HK-2 (cell line): ENCODE results near the gene TFAP2A.
A peak's percentile ranks its signal among the peaks of the same experiment; 100 is the strongest.

Experiments used
- DNase-seq: peaks from one replicate; pipeline ENCODE4 v3.0.0-alpha.2; 2018; ENCODE audit not compliant: unreplicated experiment

The TFAP2A gene

DNA sequence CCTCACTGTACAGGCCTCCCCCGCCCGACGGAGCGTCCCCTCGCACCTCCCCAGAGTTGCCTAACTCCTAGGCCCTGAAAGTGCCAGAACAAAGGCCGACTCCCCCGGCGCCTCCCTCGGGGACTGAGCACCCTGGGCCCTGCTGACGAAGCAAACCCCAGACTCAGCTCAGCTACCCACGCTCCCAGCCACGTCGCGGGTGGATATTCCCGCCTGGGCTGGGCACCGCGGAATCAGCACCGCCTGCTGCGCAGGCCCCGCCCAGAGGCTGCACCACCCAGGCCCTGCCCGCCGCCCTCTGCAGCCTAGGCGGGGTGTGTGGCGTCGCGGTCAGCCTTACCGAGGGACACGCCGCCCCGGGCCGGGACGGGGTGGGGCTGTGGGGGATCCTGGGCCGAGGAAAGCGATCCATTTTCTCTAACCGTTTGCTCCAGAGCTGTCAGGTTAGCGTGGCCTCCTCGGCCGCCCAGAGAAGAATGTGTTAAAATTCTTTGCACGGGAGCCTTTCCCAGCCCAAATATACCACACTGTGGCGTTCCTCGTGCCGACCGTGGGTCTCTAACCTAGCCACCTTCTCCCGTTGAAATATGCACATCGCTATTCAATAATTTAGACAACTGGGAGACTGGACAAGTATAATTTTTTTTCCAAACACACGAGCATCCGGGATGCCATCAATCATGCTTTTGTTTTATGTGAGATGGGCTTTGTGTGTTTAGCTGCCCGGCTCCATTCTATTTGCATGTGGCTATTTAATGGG is 31.4 kb downstream of the TFAP2A start:
- peak; percentile 82 for DNase-seq

DNA sequence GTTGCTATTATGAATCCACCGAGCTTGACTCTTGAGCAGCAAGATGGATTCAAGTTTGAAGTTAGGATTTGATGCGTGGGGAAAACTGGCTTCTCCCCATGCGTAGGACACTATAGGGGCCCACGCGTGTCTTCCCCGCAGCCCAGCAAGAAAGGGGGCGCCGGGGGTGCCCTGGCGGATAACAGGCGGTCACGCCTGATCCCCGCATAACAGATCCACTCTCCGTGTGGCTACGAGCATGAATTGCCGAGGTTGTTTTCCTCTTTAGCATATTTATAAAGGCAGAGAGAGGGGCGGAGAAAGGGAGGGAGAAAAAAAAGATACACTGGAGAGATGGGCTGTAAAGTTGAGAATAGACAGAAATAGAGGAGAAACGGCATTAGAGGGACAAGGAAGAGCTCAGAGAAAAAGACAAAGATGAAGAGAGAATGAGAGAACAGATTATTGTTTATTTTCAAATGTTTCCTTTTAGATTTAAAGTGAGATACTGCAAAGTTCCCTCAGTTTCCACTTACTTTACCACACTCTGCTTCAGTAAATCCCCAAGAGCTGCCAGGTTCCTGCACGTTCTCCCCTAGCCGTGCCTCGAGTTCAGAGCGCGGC is 32.0 kb downstream of the TFAP2A start:
- no peak for DNase-seq

DNA sequence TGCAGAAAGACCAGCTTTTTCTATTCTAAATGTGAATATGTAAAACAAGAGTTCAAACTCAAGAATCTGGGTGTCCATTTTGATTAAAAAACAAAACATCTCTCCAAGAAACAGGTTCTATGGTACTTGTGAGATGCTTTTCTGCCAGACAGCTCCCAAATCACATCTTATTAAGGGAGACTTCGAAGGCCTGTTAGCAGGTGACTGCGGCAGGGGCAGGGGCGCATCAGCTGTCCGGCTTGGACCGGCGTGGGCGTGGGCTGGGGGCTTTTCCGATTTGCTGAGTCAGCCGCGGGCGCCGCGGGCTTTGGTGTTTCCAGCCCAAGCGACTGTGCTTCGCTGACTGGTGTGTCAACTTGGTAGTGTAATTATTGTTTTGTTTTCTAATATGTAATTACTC is 32.6 kb downstream of the TFAP2A start:
- DNase-seq, result no peak

DNA sequence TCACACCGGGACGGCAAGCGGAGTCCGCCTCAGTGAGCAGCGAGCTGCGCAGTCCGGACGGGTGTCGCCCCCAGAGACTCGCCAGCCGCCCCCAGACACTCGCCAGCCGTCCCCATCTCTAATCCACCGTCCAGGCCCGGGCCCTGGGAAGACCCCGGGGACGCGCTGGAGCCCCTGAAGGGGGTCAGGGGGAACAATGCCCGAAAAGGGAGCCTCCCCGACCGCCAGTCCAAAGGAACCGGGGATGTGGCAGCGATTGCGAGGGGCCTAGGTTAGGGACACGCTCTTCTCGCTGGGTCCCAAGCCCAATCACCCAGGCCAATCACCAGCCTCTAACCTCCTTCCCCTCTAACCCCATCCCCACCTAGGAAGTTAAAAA is 33.1 kb downstream of the TFAP2A start:
- DNase-seq, result no peak

DNA sequence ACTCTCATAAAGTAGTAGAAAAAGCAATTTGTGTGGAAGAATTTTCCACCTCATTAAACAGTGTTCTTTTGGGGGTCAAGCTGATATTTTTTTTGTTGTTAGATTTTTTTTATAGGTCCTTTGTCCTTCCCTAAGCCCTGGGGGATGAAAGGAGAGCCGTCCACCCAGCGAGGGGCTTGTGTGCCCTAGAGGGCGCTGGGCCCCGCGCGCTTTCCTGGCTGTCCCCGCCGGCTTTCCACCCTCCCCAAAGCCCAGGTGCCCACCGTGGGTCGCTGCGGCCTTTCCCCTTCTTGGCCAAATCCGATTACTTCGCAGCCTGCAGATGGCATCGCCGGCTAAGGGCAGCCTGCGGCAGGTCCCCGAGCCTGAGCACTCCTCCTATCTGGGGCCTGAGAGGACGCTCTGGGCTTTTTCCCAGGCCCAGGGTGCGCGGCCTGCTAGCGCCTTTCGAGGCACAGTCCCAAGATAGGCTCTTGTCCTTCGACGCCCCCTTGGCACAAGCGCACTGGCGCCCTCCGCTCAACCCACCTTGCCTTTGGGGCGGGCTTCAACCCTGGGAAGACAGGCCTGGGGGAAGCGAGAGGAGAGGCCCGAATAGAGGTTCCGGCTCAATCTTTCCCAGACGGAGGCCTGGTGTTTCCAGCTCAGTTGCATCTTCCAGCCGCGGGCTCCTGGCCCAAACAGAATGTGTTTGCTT is 33.6 kb downstream of the TFAP2A start:
- no peak for DNase-seq

DNA sequence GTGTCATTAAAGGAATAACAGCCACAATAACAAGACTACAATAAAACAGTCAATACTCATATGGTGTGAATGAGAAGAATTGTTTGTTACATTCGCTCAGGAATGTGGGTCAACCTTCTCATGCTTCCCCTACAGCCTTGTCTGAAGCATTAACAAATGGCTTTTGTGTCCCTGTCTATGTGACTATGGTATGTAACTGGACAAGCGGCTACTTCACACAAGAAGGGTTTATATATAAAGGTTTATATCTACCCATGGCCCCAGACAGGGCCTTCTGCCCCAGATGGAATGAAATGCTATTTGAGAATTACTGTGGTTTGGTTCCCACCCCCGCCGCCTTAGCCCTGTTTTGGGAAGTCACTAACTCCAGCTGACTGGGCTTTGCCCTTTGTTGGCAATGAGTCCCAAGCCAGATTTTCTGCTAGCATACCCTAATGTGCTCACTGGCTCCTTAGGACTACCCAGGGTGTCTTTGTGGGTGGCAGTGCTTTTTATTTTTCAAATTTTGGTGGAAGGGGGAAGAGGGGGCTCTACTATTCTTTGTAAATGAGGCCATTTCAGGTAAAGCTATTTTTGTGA is 39.4 kb downstream of the TFAP2A start:
- no peak for DNase-seq

DNA sequence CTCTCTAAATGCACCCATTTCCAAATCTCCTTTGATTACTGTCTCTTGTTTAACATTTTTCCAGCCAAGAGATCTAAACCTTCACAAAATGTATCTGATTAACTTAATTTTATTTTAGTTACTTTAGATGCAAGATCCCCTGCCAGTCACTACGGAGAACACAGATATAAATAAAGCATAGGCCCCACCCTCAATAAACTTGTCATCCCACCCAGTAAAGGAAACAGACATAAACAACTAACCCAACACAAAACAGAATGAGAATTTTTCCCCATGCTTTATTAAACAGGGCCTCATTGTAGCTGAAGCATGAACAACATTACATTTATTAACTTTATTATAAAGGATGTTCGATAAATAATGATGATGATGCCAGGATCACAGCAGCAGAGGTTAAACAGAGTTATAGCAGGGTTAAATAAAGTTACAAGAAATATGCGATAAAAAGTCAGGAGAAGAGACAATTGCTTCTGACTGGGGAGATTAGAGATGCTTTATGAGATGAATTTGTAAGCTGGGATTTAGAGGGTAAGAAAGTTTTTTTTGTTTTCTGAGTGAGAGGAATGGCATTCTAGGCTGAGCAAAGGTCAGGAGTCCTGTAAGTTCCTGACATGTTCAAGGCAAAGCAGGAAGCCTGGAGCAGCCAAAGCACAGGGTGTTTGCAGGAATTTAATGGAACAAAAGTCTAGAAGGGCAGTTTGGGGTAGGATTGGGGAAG is 41.1 kb downstream of the TFAP2A start:
- DNase-seq, result no peak

DNA sequence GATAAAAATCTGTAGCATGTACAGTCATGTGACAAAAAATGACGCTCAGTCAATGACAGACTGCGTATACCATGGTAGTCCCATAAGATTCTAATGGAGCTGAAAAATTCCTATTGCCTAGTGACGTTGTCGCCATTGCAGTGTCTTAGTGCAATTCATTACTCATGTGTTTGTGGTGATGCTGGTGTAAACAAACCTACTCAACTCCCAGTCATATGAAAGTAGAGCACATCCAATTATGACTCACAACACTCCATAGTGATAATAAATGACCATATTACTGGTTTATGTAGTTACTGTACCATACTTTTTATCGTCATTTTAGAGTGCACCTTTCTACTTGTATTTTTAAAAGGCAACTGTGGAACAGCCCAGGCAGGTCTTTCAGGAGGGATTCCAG is 45.0 kb downstream of the TFAP2A start:
- DNase-seq, result no peak

DNA sequence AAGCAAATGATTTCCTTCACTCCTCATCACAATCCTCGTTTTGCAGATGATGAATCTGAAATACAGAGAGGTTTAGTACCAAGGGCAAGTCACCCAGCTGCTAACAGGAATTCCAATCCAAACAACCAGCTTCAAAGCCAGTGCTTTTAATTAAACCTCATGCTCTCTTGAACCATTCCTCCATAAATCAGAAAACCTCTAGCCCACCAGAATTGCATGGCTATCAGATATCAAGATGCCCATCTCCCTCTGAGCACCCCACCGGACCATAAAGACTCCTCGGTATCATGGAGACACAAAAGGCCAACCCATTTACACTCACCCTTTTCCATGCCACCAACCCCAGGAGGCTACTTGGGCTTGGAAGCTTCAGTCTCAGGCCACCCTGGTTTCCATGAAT is 46.0 kb downstream of the TFAP2A start:
- no peak for DNase-seq

DNA sequence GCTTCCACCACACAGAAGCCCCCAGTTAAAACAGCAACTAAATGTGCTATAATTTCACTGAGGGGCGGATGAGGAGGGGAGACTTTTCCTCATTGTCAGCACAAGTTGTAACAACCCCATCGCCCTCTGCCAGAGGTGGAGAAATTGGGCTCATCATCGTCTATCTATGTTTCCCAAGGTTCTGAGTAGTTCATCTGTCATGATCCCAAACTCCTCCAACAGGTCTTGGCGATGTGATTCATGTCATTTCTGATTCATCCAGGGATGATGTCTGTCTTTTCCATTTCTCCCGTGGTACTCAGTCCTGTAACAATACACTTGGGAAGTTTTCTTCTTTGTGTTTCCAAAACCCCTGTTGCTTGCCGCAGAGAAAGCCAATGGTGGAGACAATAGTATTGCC is 51.0 kb downstream of the TFAP2A start:
- no peak for DNase-seq

DNA sequence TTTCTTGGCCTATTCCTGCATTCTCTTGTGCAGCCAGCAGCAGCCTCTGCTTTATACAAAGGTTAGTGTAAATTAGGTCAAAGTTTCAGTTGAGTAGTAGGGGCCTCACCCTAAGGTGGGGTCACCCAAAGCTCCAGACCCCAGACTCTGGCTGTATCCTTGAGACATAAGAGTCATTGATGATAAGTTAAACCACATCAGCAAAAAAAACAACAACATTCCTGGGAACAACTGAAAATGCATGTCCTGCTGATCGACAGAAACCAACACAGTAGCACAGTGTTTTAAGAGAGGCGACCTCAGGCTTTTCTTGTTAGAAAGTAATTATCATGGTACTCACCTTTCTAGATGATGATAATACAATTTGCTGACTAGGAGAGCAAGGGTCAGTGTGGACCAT is 52.6 kb downstream of the TFAP2A start:
- DNase-seq, result no peak

DNA sequence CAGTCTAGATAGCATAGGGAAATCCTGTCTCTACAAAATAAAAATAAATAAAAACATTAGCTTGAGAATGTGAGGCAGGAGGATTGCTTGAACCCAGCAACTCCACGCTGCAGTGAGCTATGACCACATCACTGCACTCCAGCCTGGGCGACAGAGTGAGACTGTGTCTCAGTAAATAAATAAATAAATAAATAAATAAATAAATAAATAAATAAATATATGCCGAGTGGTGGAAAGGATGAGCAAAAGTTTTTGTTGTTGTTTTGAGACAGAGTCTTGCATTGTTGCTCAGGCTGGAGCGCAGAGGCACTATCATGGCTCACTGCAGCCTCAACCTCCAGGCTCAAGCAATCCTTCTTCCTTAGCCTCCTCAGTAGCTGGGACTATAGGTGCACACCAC is 53.4 kb downstream of the TFAP2A start:
- no peak for DNase-seq

DNA sequence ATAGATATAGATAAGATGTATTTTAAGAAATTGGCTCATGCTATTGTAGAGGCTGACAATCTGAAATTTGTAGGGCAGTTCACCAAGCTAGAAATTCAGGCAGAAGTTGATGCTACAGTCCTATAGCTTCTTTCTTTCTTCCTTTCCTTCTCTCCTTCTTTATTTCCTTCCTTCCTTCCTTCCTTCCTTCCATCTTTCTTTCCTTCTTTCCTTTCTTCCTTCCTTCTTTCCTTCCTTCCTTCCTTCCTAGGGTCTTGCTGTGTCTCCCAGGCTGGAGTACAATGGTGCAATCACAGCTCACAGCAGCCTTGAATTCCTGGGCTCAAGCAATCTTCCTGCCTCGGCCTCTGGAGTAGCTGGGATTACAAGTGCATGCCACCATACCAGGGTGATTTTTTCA is 55.3 kb downstream of the TFAP2A start:
- DNase-seq, result no peak

DNA sequence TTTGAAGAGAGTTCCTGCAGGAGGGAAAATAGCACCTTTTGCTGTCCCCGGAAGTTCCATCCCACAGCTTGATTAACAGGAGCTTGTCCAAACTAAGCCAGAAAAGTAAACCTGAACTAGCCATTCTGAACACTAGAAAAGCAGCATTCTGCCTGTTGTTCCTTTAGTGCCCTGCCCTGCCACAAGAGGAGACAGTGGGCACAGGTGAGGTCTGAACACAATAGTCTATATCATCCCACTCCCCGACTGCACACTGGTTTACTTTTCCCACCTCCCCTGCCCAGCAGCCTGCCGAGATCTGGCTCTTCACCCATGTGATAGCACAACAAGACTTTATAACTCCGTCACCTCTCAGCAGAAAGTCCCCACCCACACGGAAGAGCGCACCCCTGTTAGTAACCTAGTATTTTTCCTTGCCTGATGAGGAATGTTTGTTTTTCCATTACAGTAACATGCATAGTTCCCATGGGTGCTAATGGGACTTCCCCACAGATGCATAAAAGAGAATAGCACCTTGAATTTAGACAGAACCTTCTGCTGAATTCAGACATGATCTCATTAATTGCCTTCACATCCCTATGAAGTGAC is 59.7 kb downstream of the TFAP2A start:
- no peak for DNase-seq

DNA sequence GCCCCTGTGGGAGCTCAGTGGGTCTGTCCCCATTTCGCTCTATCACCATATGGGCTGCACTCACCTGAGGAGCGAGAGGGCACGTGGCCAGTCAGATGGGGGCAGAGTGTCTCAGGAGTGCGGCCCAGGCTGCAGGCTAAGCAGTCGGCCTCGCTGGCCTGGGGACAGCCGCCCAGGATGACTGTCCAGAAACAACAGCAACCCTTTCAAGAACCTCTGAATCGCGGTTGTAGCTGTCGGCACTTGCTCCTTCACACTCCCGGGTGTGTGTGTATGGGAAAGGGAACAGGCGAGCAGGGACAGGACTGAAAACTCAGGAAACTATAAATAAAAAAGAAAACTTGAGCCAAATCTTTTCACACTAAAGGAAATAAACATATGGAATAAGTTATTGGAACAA is 63.1 kb downstream of the TFAP2A start:
- DNase-seq, result no peak

DNA sequence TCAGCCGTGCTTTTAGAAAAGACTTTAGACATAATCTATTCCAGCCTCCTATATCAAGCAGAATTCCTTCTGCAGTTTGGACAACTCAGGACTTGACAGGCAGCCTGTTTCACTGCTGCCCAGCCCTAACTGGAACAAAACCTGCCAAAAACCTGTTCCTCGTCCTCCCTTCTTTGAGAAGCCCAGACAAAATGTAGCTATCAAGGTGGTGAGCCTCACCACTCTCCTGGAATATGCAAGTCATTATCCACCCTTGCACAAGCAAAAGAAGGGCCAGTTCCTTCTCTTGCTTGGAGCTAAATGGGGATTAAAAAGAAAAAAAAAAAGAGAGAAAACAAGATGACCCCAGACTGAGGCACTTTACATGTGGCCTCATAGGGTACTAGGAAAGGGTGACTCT is 64.2 kb downstream of the TFAP2A start:
- no peak for DNase-seq

DNA sequence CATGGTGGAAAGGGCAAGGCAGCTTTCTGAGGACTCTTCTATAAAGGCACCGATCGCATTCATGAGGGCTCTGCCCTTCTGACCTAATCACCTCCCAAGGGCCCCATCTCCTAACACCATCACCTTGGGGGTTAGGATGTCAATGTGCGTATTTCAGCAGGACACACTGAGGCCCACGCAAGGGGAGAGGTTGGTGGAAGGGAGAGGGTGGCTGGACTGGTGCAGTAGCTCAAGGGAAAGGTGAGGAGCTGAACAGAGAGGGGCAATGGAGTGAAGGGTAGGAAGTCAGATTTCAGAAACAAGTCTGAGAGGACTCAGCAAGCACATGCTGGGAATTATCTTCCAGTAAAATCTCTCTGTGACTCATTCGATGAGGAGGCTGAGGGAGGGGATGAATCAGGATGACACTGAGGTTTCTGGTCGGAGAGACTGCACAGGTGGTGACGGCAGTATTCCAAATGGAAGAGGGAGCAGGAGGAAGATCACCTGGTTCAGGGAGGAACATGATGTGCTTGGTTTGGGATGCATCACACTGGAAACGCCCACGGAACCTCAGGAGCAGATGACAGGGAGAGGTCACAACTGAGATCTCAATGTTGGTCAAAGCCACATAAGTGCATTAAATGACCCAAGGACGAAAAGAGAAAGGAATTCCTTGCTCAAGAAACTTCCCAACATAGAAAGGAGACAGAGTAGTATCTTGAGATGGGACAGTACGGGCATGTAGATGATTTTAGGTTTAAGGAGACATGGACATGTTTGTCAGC is 67.1 kb downstream of the TFAP2A start:
- peak; percentile 25 for DNase-seq
